PC-9 (cell line): ENCODE measurements around the gene JARID2. TPM values are rescaled to one million over a fixed set of nuclear protein-coding genes. Genes with fewer than 3 reads are reported as not detected.

ENCODE experiments used
- BruUV-seq: library from RNA; stranded (reverse); fragments of 400-500 nt; replicated peaks from 2 replicates; lab custom pipeline; 2021; lab: Mats Ljungman, UMichigan
- CTCF ChIA-PET: fragments of 300-600 bp; sonication (Branson Sonifier 250); formaldehyde crosslinking; loops from one replicate; lab custom pipeline; 2022; ENCODE audit warnings: antibody characterized with exemption; lab: Charles Lee
- POLR2A ChIA-PET: fragments of 300-600 bp; sonication (Branson Sonifier 250); formaldehyde crosslinking; loops from one replicate; lab custom pipeline; 2022; ENCODE audit warnings: antibody characterized with exemption; ENCODE audit not compliant: unreplicated experiment; lab: Charles Lee
- DNase-seq, 2 experiments: peaks; one replicate each; pipeline versions ENCODE4 v3.0.0 to v3.0.0-alpha.2; 2015 to 2022; ENCODE audit warnings: mixed read lengths in 1 of 2
- H2AFZ ChIP-seq: fragments of 200-600 bp; sonication (generic); 2 replicates; pipeline ENCODE4 v1.8.1; 2017; ENCODE audit warnings: antibody characterized with exemption
- H3F3A ChIP-seq: fragments of 200-600 bp; sonication (generic); 2 replicates; pipeline ENCODE4 v1.8.1; 2017; ENCODE audit warnings: antibody characterized with exemption, mild to moderate bottlenecking, low read depth; ENCODE audit not compliant: insufficient read depth
- H3K27ac ChIP-seq: fragments of 200-600 bp; sonication (generic); 2 replicates; pipeline ENCODE4 v1.6.1; 2016; ENCODE audit warnings: mixed run types
- H3K27me3 ChIP-seq: fragments of 200-600 bp; sonication (generic); 2 replicates; pipeline ENCODE4 v1.6.1; 2016; ENCODE audit warnings: low read depth, mixed run types; ENCODE audit not compliant: insufficient read depth
- H3K36me3 ChIP-seq: fragments of 200-600 bp; sonication (generic); 2 replicates; pipeline ENCODE4 v1.6.1; 2016; ENCODE audit warnings: low read depth, mixed run types
- H3K4me1 ChIP-seq: fragments of 200-600 bp; sonication (generic); replicated peaks from 2 replicates; pipeline ENCODE4 v1.6.1; 2016; ENCODE audit warnings: mixed run types; ENCODE audit not compliant: insufficient read depth
- H3K4me2 ChIP-seq: fragments of 200-600 bp; sonication (generic); 2 replicates; pipeline ENCODE4 v1.6.1; 2017; ENCODE audit warnings: mixed run types
- H3K4me3 ChIP-seq: fragments of 200-600 bp; sonication (generic); 2 replicates; pipeline ENCODE4 v1.6.1; 2016; ENCODE audit warnings: mixed run types
- H3K79me2 ChIP-seq: fragments of 200-600 bp; sonication (generic); 2 replicates; pipeline ENCODE4 v1.6.1; 2017; ENCODE audit warnings: low read depth, mixed run types
- H3K9me2 ChIP-seq: fragments of 200-600 bp; sonication (generic); 2 replicates; pipeline ENCODE4 v1.8.1; 2017; ENCODE audit warnings: mild to moderate bottlenecking; ENCODE audit not compliant: insufficient read depth
- H3K9me3 ChIP-seq: fragments of 200-600 bp; sonication (generic); 2 replicates; pipeline ENCODE4 v1.8.1; 2016; ENCODE audit warnings: low read depth; ENCODE audit not compliant: insufficient read depth
- H4K20me1 ChIP-seq: fragments of 200-600 bp; sonication (generic); 2 replicates; pipeline ENCODE4 v1.8.1; 2017; ENCODE audit not compliant: insufficient read depth
- EZH2 ChIP-seq: fragments of 200-600 bp; sonication (generic); IDR thresholded peaks from 2 replicates; pipeline ENCODE4 v1.8.0; 2017; ENCODE audit warnings: antibody characterized with exemption, low read depth
- intact Hi-C: fragments of 100-400 bp; cut with micrococcal nuclease; formaldehyde crosslinking; loops from one replicate; pipeline ENCODE4 v1.10.0; 2022; ENCODE audit not compliant: unreplicated experiment
- total RNA-seq: library from RNA; stranded (reverse); gene quantifications from 2 replicates; pipeline ENCODE4 v1.2.3, GENCODE V29; 2021
- TF ChIP-seq, protein P1 (sequence below): fragments of 200-600 bp; sonication (generic); conservative IDR thresholded peaks from 2 replicates; pipeline ENCODE4 v1.6.1; 2017; ENCODE audit warnings: mixed run types, antibody characterized with exemption, mild to moderate bottlenecking, moderate library complexity

JARID2 gene
- total RNA-seq, 1 experiment from 2014 or later: 35.0 TPM

DNA sequence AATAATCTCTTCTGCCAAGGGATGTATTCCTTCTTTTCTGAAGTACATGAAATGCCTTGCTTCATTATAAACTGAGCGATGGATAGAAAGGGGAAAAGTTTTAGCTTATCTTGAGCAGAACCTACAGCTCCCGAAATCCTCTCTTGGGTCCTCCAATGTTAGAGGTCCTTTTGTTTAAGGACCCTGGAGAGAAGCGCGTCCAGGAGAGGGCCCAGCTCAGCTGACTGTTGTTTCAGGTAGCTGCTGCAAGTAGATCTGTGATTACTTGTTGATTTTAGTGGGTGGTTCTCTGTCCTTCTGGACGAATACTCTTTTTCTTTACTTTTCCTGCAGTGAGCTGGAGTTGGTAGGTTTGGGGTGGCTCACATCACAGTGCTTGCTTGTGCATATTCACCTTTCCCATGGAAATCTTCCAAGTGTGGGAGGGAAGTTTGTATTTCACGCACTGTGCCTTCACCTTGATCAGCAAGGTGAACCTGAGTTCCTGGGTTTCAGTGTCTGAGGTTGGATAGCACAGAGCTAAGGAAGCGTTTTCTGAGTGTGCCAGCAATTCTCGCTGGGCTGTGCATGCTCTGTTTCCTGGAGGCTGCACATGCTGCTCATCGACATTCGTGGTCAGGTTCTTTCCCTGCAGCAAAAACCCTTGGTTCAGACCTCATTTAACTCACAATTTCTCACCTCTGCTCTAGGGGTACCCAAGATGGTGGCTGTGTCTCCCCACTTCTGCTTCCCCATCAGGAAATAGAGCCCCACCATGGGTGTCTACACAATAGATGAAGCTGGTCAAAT is 176.3 kb downstream of the JARID2 start:
- H3K27me3 ChIP-seq: no peaks in the 10 kb centered on the region
- H3K9me3 ChIP-seq: peaks cover 21% of the 10 kb centered on the region
- TF ChIP-seq, protein P1, sequence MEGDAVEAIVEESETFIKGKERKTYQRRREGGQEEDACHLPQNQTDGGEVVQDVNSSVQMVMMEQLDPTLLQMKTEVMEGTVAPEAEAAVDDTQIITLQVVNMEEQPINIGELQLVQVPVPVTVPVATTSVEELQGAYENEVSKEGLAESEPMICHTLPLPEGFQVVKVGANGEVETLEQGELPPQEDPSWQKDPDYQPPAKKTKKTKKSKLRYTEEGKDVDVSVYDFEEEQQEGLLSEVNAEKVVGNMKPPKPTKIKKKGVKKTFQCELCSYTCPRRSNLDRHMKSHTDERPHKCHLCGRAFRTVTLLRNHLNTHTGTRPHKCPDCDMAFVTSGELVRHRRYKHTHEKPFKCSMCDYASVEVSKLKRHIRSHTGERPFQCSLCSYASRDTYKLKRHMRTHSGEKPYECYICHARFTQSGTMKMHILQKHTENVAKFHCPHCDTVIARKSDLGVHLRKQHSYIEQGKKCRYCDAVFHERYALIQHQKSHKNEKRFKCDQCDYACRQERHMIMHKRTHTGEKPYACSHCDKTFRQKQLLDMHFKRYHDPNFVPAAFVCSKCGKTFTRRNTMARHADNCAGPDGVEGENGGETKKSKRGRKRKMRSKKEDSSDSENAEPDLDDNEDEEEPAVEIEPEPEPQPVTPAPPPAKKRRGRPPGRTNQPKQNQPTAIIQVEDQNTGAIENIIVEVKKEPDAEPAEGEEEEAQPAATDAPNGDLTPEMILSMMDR: no peak
- TF ChIP-seq EZH2: no peak
- BruUV-seq: no TSS peak
- no peaks in the 10 kb centered on the region; the same call in 1 of the 2 replicates for H4K20me1 ChIP-seq
- H3K79me2 ChIP-seq: peaks cover 79% of the 10 kb centered on the region
- no peak overlapping the region for H3K4me3 ChIP-seq
- POLR2A ChIA-PET: interaction anchor here (0.7 kb wide), 1 partner anchor 1038 kb away, joined by 12 read pairs; no protein-coding TSS in a partner anchor
- intact Hi-C loops: no loop called here
- peaks cover 7% of the 10 kb centered on the region for H3K4me1 ChIP-seq
- no peak overlapping the region for H2AFZ ChIP-seq
- DNase-seq: no peak
- CTCF ChIA-PET: interaction anchor here (0.6 to 0.7 kb wide), 2 partner anchors 10 to 74 kb away, joined by 4 to 6 read pairs; no protein-coding TSS in a partner anchor
- H3K4me2 ChIP-seq: no peak overlapping the region
- H3K36me3 ChIP-seq: peaks cover 18% of the 10 kb centered on the region; the same call in 1 of the 2 replicates
- no peaks in the 10 kb centered on the region for H3K9me2 ChIP-seq
- H3F3A ChIP-seq: peaks cover 11% of the 10 kb centered on the region; the same call in 1 of the 2 replicates
- no peak overlapping the region for H3K27ac ChIP-seq

DNA sequence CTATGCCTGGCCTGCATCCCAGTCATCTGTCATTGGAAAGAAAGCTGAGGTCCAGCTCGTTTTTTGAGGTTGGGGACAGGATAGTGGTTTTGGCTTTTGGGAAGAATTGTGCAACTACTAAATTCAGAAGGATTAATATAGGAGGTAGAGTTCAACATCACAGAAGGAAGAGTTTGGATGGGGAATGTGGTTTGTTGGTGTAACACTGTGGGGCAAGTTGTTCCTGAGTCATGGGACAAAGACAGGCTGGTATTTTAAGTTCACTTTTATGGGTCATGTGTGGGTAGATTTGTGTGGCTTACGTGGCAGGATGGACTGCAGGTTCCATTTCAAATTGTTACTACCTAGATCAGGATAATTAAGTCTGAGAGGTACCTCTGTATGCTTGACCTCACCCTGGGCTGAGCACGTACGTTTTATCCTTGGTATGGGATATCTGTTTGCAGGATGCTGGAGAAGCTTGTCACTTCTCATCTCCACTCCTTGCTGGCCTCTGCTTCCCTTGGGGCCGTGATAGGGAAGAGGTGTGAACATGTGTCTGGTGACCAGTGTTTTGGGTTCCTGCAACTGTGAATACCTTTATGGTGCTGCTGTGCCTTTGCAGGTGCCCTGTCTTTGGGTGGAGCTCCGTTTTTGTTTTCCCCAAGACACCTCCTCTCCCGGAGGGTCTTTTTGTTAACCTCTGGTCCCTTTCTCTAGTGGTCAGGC is 177.6 kb downstream of the JARID2 start:
- H3K79me2 ChIP-seq: peaks cover 77% of the 10 kb centered on the region

DNA sequence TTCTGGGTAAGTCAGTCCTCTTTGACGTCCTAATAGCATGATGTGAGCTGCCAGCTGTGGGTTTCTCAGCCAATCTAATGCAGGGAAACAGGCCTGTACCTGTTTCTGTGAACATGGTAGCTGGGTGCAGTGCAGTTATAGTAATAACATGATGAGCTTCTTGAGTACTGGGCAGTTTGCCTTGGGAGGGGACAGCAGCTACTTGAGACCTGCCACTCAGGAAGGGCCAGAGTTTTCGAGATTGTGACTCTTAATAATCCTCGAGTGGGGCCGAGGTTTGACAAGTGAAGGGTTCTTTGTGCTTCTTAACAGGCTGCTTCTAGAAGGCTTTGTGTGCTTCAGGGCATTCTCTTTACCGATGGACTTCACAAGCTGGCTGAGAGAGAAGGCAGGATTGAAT is 180.1 kb downstream of the JARID2 start:
- no peak overlapping the region for H3K4me3 ChIP-seq
- CTCF ChIA-PET: no interaction called here
- no TSS peak for BruUV-seq
- no peaks in the 10 kb centered on the region for H3K36me3 ChIP-seq
- H3K27ac ChIP-seq: no peak overlapping the region
- peaks cover 80% of the 10 kb centered on the region for H3K79me2 ChIP-seq
- H2AFZ ChIP-seq: no peak overlapping the region
- POLR2A ChIA-PET: interaction anchor here (0.6 kb wide), 1 partner anchor 325 kb away, joined by 4 read pairs; no protein-coding TSS in a partner anchor
- TF ChIP-seq, protein P1: no peak
- TF ChIP-seq EZH2: no peak
- intact Hi-C loops: no loop called here
- H3K4me2 ChIP-seq: no peak overlapping the region
- no peaks in the 10 kb centered on the region for H3K27me3 ChIP-seq
- no peaks in the 10 kb centered on the region for H3K9me3 ChIP-seq
- H3K4me1 ChIP-seq: peaks cover 8% of the 10 kb centered on the region
- no peak for DNase-seq
- peaks cover 7% of the 10 kb centered on the region for H3F3A ChIP-seq
- peaks cover 7% of the 10 kb centered on the region for H4K20me1 ChIP-seq
- no peaks in the 10 kb centered on the region for H3K9me2 ChIP-seq

More for the DNA sequence above, 177.6 kb downstream of the JARID2 start:
- Histone ChIP-seq H3K27me3 (no peaks in the 10 kb centered on the region), H4K20me1 (peaks cover 5% of the 10 kb centered on the region), H3F3A (peaks cover 5% of the 10 kb centered on the region; the same call in 1 of the 2 replicates), H3K27ac (no peak overlapping the region), H3K9me3 (peaks cover 18% of the 10 kb centered on the region), H2AFZ (no peak overlapping the region), H3K4me1 (no peaks in the 10 kb centered on the region), H3K4me2 (no peak overlapping the region), H3K4me3 (no peak overlapping the region), H3K9me2 (no peaks in the 10 kb centered on the region), H3K36me3 (peaks cover 15% of the 10 kb centered on the region; the same call in 1 of the 2 replicates)
- no peak for TF ChIP-seq EZH2
- TF ChIP-seq, protein P1: no peak
- CTCF ChIA-PET: interaction anchor here (0.5 kb wide), 1 partner anchor 139 kb away, joined by 9 read pairs; no protein-coding TSS in a partner anchor
- no TSS peak for BruUV-seq
- POLR2A ChIA-PET: no interaction called here
- intact Hi-C loops: no loop called here
- peak in 1 of 2 experiments; percentile 57 for DNase-seq
